Naive thymus-derived CD4-positive, alpha-beta T cell (primary cell): ENCODE results near the gene MTARC1. TPM values are rescaled to one million over a fixed set of nuclear protein-coding genes. Genes with fewer than 3 reads are reported as not detected.

Source experiments
- ATAC-seq: fragments of 150-1000 bp; cut with Tn5 transposase; 2 replicates; pipeline ENCODE4 v1.10.0; 2021; ENCODE audit warnings: mild to moderate bottlenecking, moderate library complexity
- CTCF ChIA-PET: fragments of 350-600 bp; sonication (Branson Sonifier 250); formaldehyde crosslinking; loops from one replicate; lab custom pipeline; 2021; ENCODE audit warnings: antibody characterized with exemption; lab: Charles Lee
- POLR2A ChIA-PET: fragments of 350-600 bp; sonication (Branson Sonifier 250); formaldehyde crosslinking; loops from one replicate; lab custom pipeline; 2021; ENCODE audit warnings: antibody characterized with exemption, inconsistent platforms; lab: Charles Lee
- DNase-seq, 9 donors: peaks; one replicate each; pipeline versions ENCODE4 v3.0.0 to v3.0.0-alpha.2; 2020 to 2022; ENCODE audit warnings: mixed read lengths in 1 of 9
- H3K27ac ChIP-seq: one replicate; pipeline ENCODE4 v1.7.0; 2013; ENCODE audit warnings: mild to moderate bottlenecking, low read depth, low read length, moderate library complexity
- H3K27me3 ChIP-seq, 2 donors: one replicate each; pipeline ENCODE4 v1.7.0; 2013; ENCODE audit warnings: low read length in 2 of 2, mild to moderate bottlenecking in 2 of 2, moderate library complexity in 2 of 2; ENCODE audit not compliant: control insufficient read depth in 2 of 2, insufficient read depth in 2 of 2
- H3K36me3 ChIP-seq, 3 experiments: 1 replicate in 2 of 3; 2 replicates in 1 of 3; pipeline ENCODE4 v1.7.0; 2013; ENCODE audit warnings: low read length in 3 of 3, mild to moderate bottlenecking in 3 of 3, moderate library complexity in 1 of 3; ENCODE audit not compliant: insufficient read depth in 3 of 3, control insufficient read depth in 2 of 3
- H3K4me1 ChIP-seq, 2 donors: one replicate each; pipeline ENCODE4 v1.7.0; 2013; ENCODE audit warnings: low read length in 2 of 2, mild to moderate bottlenecking in 2 of 2, moderate library complexity in 1 of 2; ENCODE audit not compliant: control insufficient read depth in 2 of 2, insufficient read depth in 2 of 2
- H3K4me3 ChIP-seq: 2 replicates; pipeline ENCODE4 v1.7.0; 2013; ENCODE audit warnings: mild to moderate bottlenecking, low read length
- H3K9me3 ChIP-seq, 3 experiments: 1 replicate in 2 of 3; 2 replicates in 1 of 3; pipeline ENCODE4 v1.7.0; 2013; ENCODE audit warnings: low read length in 3 of 3; ENCODE audit not compliant: control insufficient read depth in 2 of 3
- H3K27ac Mint-ChIP-seq, 9 donors: one replicate each; pipeline ENCODE4 v1.8.0; 2020 to 2022; ENCODE audit warnings: mixed read lengths in 9 of 9, mild to moderate bottlenecking in 8 of 9, moderate library complexity in 5 of 9, inconsistent platforms in 2 of 9
- H3K27me3 Mint-ChIP-seq, 5 donors: one replicate each; pipeline ENCODE4 v1.8.0; 2021 to 2022; ENCODE audit warnings: mixed read lengths in 5 of 5, mild to moderate bottlenecking in 1 of 5
- H3K36me3 Mint-ChIP-seq, 5 donors: one replicate each; pipeline ENCODE4 v1.8.0; 2020 to 2022; ENCODE audit warnings: mixed read lengths in 5 of 5, mild to moderate bottlenecking in 3 of 5, inconsistent platforms in 1 of 5
- H3K4me1 Mint-ChIP-seq, 7 donors: one replicate each; pipeline ENCODE4 v1.8.0; 2020 to 2022; ENCODE audit warnings: mixed read lengths in 7 of 7, mild to moderate bottlenecking in 3 of 7, inconsistent platforms in 1 of 7
- H3K4me3 Mint-ChIP-seq, 10 donors: one replicate each; pipeline ENCODE4 v1.8.0; 2020 to 2022; ENCODE audit warnings: mild to moderate bottlenecking in 10 of 10, mixed read lengths in 10 of 10, moderate library complexity in 6 of 10, inconsistent platforms in 2 of 10
- H3K9me3 Mint-ChIP-seq, 11 donors: one replicate each; pipeline ENCODE4 v1.8.0; 2020 to 2022; ENCODE audit warnings: mixed read lengths in 11 of 11, mild to moderate bottlenecking in 4 of 11, inconsistent platforms in 1 of 11, moderate library complexity in 1 of 11
- intact Hi-C, 2 donors: fragments of 100-400 bp; cut with micrococcal nuclease; formaldehyde crosslinking; loops; one replicate each; pipeline ENCODE4 v1.15.1; 2023
- polyA plus RNA-seq, 2 donors: library from polyadenylated mRNA; unstranded; fragments of 300-500 nt; fragmentation: Illumina TruSeq; gene quantifications; one replicate each; pipeline ENCODE4 v1.2.3, GENCODE V29; 2021
- total RNA-seq, 6 experiments: library from RNA in 5 of 6; stranded (reverse) in 5 of 6; gene quantifications; 1 replicate in 5 of 6; 2 replicates in 1 of 6; pipeline ENCODE4 v1.2.3 and lab custom pipeline; 2021 to 2026

The MTARC1 gene
- total and polyA plus RNA-seq, 7 experiments from 2014 or later, result 1.1 to 14.5 TPM; not detected in 5

DNA sequence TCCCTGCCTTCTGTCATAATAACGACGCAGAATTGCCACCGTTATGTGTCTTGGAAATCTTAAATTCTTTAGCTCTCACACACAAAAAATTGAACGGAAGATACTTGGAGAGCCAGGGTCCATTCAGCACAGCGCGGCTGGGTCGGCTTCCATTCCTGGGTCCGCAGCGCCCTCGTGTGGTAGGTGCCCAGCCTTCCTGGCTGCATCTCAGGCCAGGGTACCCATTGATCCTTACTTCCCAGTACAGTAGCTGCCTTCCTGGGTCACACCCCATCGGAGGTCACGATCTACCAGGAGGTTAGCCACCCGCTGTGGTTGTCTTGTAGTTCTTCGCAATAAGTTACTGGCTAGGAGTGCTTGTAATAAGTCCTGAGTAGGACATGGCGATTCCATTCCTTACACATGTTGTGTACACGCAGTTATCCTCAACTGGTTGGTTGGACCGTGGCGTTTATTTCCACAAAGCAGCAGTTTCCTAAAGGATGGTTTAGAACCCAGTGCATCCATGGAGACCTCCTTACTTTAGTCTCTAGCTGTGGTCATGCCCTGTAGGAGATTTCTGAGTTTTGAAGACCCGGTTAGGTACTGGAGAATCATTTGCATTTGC lies 9.9 kb upstream of the MTARC1 start:
- peaks cover 0 to 4% (median 0%) of the 10 kb centered on the region in 7 donors for H3K4me1 Mint-ChIP-seq
- DNase-seq (peak; percentile 7 to 73 (median 48)), ATAC-seq (peak; percentile 86)
- no peak overlapping the region for H3K4me3 Mint-ChIP-seq
- no peak overlapping the region for H3K4me3 ChIP-seq
- POLR2A ChIA-PET, result no interaction called here
- H3K4me1 ChIP-seq, result no peaks in the 10 kb centered on the region
- intact Hi-C loops, result loop anchor here (1.0 to 5.0 kb wide), 8 partner anchors 87 to 786 kb away; partner anchors contain the start of gene C1orf115 (in 1 of the 2)
- no peaks in the 10 kb centered on the region for H3K36me3 ChIP-seq
- CTCF ChIA-PET, result no interaction called here
- H3K27ac Mint-ChIP-seq, result no peak overlapping the region
- H3K9me3 Mint-ChIP-seq, result peaks cover 0 to 1% (median 0%) of the 10 kb centered on the region in 11 donors
- no peaks in the 10 kb centered on the region for H3K9me3 ChIP-seq
- H3K36me3 Mint-ChIP-seq, result no peaks in the 10 kb centered on the region
- H3K27me3 Mint-ChIP-seq, result peaks cover 6 to 23% (median 15%) of the 10 kb centered on the region in 5 donors
- no peaks in the 10 kb centered on the region for H3K27me3 ChIP-seq
- no peak overlapping the region for H3K27ac ChIP-seq

- H3K4me3 ChIP-seq, result no peak overlapping the region
Observed at GRCh38 chr1:220783453-220783852, 3.3 kb upstream of the MTARC1 start.

GRCh38 chr1:220784751-220785150 lies 2.0 kb upstream of the MTARC1 start:
- DNase-seq, result no peak
- H3K4me1 ChIP-seq, result no peaks in the 10 kb centered on the region
- H3K9me3 Mint-ChIP-seq, result peaks cover 0 to 2% (median 0%) of the 10 kb centered on the region in 11 donors
- intact Hi-C loops, result no loop called here
- H3K27me3 ChIP-seq, result peaks cover 0 to 3% of the 10 kb centered on the region in 2 donors
- peaks cover 39 to 73% (median 56%) of the 10 kb centered on the region in 5 donors for H3K27me3 Mint-ChIP-seq
- peaks cover 0 to 6% (median 0%) of the 10 kb centered on the region in 7 donors for H3K4me1 Mint-ChIP-seq
- H3K4me3 Mint-ChIP-seq, result no peak overlapping the region
- CTCF ChIA-PET, result no interaction called here
- no peak overlapping the region for H3K27ac ChIP-seq
- H3K36me3 Mint-ChIP-seq, result no peaks in the 10 kb centered on the region
- no peak overlapping the region for H3K27ac Mint-ChIP-seq
- ATAC-seq, result no peak
- no peak overlapping the region for H3K4me3 ChIP-seq
- no peaks in the 10 kb centered on the region for H3K9me3 ChIP-seq
- POLR2A ChIA-PET, result no interaction called here
- H3K36me3 ChIP-seq, result no peaks in the 10 kb centered on the region

More at GRCh38 chr1:220783453-220783852, 3.3 kb upstream of the MTARC1 start:
- Mint-ChIP-seq H3K27ac (no peak overlapping the region), H3K36me3 (no peaks in the 10 kb centered on the region), H3K9me3 (peaks cover 0 to 2% (median 0%) of the 10 kb centered on the region in 11 donors), H3K4me1 (peaks cover 0 to 6% (median 0%) of the 10 kb centered on the region in 7 donors), H3K4me3 (no peak overlapping the region), H3K27me3 (peaks cover 34 to 65% (median 48%) of the 10 kb centered on the region in 5 donors)
- DNase-seq, result no peak
- no peaks in the 10 kb centered on the region for H3K36me3 ChIP-seq
- no peak overlapping the region for H3K27ac ChIP-seq
- H3K9me3 ChIP-seq, result no peaks in the 10 kb centered on the region
- peaks cover 0 to 3% of the 10 kb centered on the region in 2 donors for H3K27me3 ChIP-seq
- no peak for ATAC-seq
- intact Hi-C loops, result no loop called here
- no peaks in the 10 kb centered on the region for H3K4me1 ChIP-seq
- POLR2A ChIA-PET, result interaction anchor here (0.6 kb wide), 1 partner anchor 526 kb away, joined by 3 read pairs; no protein-coding TSS in a partner anchor
- CTCF ChIA-PET, result no interaction called here

DNA sequence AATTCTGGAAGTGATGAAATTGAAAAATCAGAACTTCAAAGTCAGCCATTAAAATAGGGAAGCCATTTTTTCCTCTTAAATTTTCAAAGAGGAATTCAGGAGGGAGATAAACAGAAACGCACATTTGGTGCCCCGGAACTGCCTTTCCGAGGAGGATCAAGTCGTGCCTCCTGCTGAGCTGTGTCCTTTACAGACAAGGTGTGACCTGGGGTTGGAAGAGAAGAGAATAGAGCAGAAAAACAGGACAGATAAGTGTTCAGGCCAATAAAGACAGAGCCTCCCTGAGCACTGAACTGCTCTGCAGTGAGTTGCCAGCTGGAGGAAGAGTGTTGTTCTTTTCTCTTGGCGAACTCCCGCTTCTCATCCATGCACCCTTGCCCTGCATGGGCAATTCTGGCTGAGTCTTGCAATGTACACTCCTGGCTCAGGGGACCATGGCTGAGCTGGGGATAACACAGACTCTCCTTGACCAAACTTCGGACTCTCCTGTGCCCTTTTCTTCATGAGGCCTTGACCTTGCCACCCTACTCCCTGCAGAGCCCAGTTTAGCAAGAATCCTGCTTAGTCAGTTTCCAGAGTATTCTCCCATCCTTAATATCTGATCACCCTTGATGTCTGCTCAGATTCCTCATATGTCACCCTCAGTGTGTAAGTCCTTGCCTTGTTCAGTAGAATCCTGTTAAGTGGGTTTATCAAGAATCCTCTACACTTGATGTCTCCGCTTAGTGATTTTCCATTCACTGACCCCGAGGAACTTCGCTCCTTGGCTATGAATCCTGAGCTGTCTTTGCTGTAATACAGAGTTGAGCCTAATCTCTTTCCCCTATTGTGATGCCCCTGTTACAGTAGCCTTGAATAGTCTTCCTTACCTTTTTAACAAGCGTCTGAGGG lies 1.3 kb upstream of the MTARC1 start:
- DNase-seq (no peak), ATAC-seq (no peak)
- ChIA-PET POLR2A (no interaction called here), CTCF (interaction anchor here (0.5 kb wide), 2 partner anchors 22 to 104 kb away, joined by 3 to 5 read pairs; no protein-coding TSS in a partner anchor)
- Histone ChIP-seq H3K4me3 (no peak overlapping the region), H3K4me1 (no peaks in the 10 kb centered on the region), H3K36me3 (no peaks in the 10 kb centered on the region), H3K27ac (no peak overlapping the region), H3K9me3 (no peaks in the 10 kb centered on the region), H3K27me3 (peaks cover 0 to 3% of the 10 kb centered on the region in 2 donors)
- peaks cover 0 to 6% (median 0%) of the 10 kb centered on the region in 7 donors for H3K4me1 Mint-ChIP-seq
- H3K9me3 Mint-ChIP-seq, result peaks cover 0 to 2% (median 0%) of the 10 kb centered on the region in 11 donors
- H3K36me3 Mint-ChIP-seq, result no peaks in the 10 kb centered on the region
- peak overlapping the region in 5 of 10 donors; percentile 5 to 72 (median 32) for H3K4me3 Mint-ChIP-seq
- intact Hi-C loops, result no loop called here
- H3K27me3 Mint-ChIP-seq, result peaks cover 39 to 76% (median 56%) of the 10 kb centered on the region in 5 donors
- no peak overlapping the region for H3K27ac Mint-ChIP-seq

DNA sequence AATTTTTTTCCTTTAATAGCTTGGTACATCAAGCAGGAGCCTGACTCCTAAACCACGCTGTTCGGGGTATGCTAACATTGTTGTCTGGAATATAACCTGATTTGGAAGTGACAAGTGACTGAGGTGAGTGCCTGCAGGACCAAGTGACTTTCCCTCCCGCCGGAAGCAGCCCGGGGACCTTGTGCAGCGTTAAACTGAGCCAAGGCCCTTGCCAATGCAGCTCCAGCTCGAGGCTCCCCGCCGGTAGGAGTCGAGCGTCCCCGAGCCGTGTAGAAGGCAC lies 716 bp upstream of the MTARC1 start:
- H3K4me3 Mint-ChIP-seq, result peak overlapping the region in 5 of 10 donors; percentile 5 to 72 (median 32)
- Histone ChIP-seq H3K4me1 (no peaks in the 10 kb centered on the region), H3K9me3 (no peaks in the 10 kb centered on the region), H3K4me3 (no peak overlapping the region), H3K27ac (no peak overlapping the region), H3K27me3 (peaks cover 0 to 3% of the 10 kb centered on the region in 2 donors), H3K36me3 (no peaks in the 10 kb centered on the region)
- peaks cover 39 to 80% (median 56%) of the 10 kb centered on the region in 5 donors for H3K27me3 Mint-ChIP-seq
- ATAC-seq, result no peak
- POLR2A ChIA-PET, result no interaction called here
- H3K9me3 Mint-ChIP-seq, result peaks cover 0 to 2% (median 0%) of the 10 kb centered on the region in 11 donors
- CTCF ChIA-PET, result interaction anchor here (0.5 kb wide), 1 partner anchor 104 kb away, joined by 5 read pairs; no protein-coding TSS in a partner anchor
- peaks cover 0 to 6% (median 0%) of the 10 kb centered on the region in 7 donors for H3K4me1 Mint-ChIP-seq
- no peaks in the 10 kb centered on the region for H3K36me3 Mint-ChIP-seq
- no peak overlapping the region for H3K27ac Mint-ChIP-seq
- DNase-seq, result no peak
- intact Hi-C loops, result no loop called here

DNA sequence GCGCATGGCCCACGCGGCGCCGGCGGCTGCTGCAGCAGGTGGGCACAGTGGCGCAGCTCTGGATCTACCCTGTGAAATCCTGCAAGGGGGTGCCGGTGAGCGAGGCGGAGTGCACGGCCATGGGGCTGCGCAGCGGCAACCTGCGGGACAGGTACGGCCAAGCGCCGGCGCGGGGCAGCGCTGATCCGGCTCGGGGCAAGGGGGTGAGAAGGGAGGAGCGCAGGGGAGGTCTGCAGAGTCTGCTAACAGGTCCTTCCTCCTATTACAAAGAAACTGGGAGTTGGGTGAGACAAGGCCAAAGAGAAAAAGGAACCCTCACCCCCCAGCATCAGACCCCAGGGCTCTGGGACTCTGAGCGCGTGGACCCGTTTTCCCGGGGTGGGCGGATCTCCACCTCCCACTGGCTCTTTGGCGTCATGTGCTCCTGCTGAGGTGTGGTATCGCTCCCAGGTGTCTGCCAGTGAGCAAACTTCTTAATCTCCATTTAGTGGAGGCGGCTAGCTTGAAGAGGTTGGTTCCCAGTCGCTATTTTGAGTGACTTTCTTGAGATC lies 431 bp downstream of the MTARC1 start:
- peaks cover 0 to 6% (median 0%) of the 10 kb centered on the region in 7 donors for H3K4me1 Mint-ChIP-seq
- ChIA-PET CTCF (no interaction called here), POLR2A (no interaction called here)
- H3K9me3 ChIP-seq, result no peaks in the 10 kb centered on the region
- H3K4me3 ChIP-seq, result no peak overlapping the region
- H3K9me3 Mint-ChIP-seq, result peaks cover 0 to 2% (median 0%) of the 10 kb centered on the region in 11 donors
- intact Hi-C loops, result no loop called here
- H3K27me3 Mint-ChIP-seq, result peaks cover 44 to 79% (median 49%) of the 10 kb centered on the region in 5 donors
- peaks cover 0 to 3% of the 10 kb centered on the region in 2 donors for H3K27me3 ChIP-seq
- H3K27ac Mint-ChIP-seq, result no peak overlapping the region
- H3K36me3 Mint-ChIP-seq, result no peaks in the 10 kb centered on the region
- H3K4me1 ChIP-seq, result no peaks in the 10 kb centered on the region
- H3K36me3 ChIP-seq, result no peaks in the 10 kb centered on the region
- H3K4me3 Mint-ChIP-seq, result peak overlapping the region in 5 of 10 donors; percentile 25 to 67 (median 39)
- ATAC-seq (peak; percentile 20), DNase-seq (no peak)
- H3K27ac ChIP-seq, result no peak overlapping the region
